ENCODE measurements around the gene IL1RAPL2. TPM values are rescaled to one million over a fixed set of nuclear protein-coding genes. Genes with fewer than 3 reads are reported as not detected.

The IL1RAPL2 gene
- total and polyA plus RNA-seq, 2 of the 8 experiments (the other 6 are each of a cell fraction or from before 2014, with no cell fraction given), result 0.20 to 1.3 TPM

DNA sequence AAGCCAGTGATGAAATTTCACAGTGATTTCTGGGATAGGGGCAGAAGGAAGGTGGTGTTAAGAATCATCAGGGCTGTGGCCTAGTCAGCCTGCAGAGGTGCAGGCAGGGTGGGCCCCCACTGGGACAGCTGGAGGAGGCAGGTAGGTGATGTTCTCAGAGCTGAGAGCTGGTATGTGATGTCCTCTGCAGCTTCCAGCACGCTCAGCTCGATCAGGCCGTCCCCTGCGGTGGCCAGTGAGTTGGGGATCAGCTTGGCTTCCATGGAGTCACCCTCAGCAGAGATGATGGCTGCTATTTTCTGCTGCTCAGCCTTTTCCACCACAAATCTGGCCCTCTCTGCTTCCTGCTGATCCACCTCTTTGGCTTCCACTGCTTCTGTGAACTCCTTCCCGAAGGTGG lies 81.1 kb downstream of the IL1RAPL2 start (continued):
- TF ChIP-seq JUND (IDR thresholded peaks at IDR 0.05; ENCODE audit: low read length), result no peak
- no peak for TF ChIP-seq JUN (IDR thresholded peaks at IDR 0.05; ENCODE audit: low read depth, low read length)
- TF ChIP-seq CBX8 (IDR thresholded peaks at IDR 0.05; ENCODE audit: borderline replicate concordance, low read depth, low read length), result no peak
- no peak for TF ChIP-seq SAP30 (IDR thresholded peaks at IDR 0.05; ENCODE audit: insufficient read depth, insufficient replicate concordance, low read length)
- no peak for TF ChIP-seq ZNF274 (IDR thresholded peaks at IDR 0.05; ENCODE audit: borderline replicate concordance, extremely low read depth, low read length)

All from H1 (cell line).